DND-41 (cell line): ENCODE data around the gene CRYBG1.

Experiments used
- EZH2 ChIP-seq: IDR thresholded peaks from 3 replicates; pipeline ENCODE4 v1.6.1; 2012; ENCODE audit warnings: borderline replicate concordance, low read depth, mild to moderate bottlenecking, moderate library complexity, low read length, inconsistent platforms; ENCODE audit not compliant: severe bottlenecking
- TF ChIP-seq, protein P1 (sequence below): IDR thresholded peaks from 2 replicates; pipeline ENCODE4 v1.5.1; 2012; ENCODE audit warnings: borderline replicate concordance, low read length, moderate library complexity, mild to moderate bottlenecking; ENCODE audit not compliant: poor library complexity, severe bottlenecking; ENCODE audit errors: extremely low read depth

DNA sequence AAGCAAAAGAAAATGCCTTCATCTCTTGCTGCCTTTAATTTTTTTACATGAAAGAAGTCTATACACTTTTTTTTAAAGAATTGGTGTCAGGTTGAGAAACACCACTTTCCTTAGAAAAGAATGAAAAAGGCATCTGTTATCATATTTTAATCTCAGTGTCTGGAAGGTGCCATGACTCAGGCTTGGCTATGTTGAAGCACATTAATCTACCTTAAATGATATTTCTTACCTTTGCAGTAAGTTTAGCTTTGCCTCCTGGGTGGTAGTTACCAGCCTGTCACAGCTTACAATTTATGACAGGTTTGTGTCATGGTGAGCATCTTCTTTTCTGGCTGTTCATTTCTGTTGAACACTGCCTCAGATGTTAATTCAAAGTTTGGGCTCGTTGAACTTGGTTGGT lies 173.5 kb downstream of the CRYBG1 start:
- TF ChIP-seq EZH2 = no peak
- TF ChIP-seq, protein P1, sequence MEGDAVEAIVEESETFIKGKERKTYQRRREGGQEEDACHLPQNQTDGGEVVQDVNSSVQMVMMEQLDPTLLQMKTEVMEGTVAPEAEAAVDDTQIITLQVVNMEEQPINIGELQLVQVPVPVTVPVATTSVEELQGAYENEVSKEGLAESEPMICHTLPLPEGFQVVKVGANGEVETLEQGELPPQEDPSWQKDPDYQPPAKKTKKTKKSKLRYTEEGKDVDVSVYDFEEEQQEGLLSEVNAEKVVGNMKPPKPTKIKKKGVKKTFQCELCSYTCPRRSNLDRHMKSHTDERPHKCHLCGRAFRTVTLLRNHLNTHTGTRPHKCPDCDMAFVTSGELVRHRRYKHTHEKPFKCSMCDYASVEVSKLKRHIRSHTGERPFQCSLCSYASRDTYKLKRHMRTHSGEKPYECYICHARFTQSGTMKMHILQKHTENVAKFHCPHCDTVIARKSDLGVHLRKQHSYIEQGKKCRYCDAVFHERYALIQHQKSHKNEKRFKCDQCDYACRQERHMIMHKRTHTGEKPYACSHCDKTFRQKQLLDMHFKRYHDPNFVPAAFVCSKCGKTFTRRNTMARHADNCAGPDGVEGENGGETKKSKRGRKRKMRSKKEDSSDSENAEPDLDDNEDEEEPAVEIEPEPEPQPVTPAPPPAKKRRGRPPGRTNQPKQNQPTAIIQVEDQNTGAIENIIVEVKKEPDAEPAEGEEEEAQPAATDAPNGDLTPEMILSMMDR = no peak
